ENCODE measurements around the gene ERLIN1.
"Not testable (repeated sequence)": the region's sequence is repeated elsewhere in the genome, so short reads cannot be mapped to it uniquely, and the experiment has no call there.

Gene ERLIN1

GRCh38 chr10:100133801-100134200, 52.0 kb downstream of the ERLIN1 start:
- no peak for DNase-seq (ENCODE audit: low read depth)

- DNase-seq (ENCODE audit: low read depth), result no peak
Observed at GRCh38 chr10:100132427-100132826, 53.4 kb downstream of the ERLIN1 start.

- DNase-seq (ENCODE audit: low read depth), result no peak
Observed at GRCh38 chr10:100131571-100131970, 54.3 kb downstream of the ERLIN1 start.

- no peak for DNase-seq (ENCODE audit: low read depth)
Observed at GRCh38 chr10:100130831-100131230, 55.0 kb downstream of the ERLIN1 start.

- DNase-seq (ENCODE audit: low read depth), result no peak
Observed at GRCh38 chr10:100129424-100129823, 56.4 kb downstream of the ERLIN1 start.

GRCh38 chr10:100128951-100129350, 56.9 kb downstream of the ERLIN1 start:
- DNase-seq (ENCODE audit: low read depth), result no peak

- not testable (repeated sequence) for DNase-seq (ENCODE audit: low read depth)
Observed at GRCh38 chr10:100125335-100125734, 60.5 kb downstream of the ERLIN1 start.

- no peak for DNase-seq (ENCODE audit: low read depth)
Observed at GRCh38 chr10:100124097-100124496, 61.7 kb downstream of the ERLIN1 start.

- DNase-seq (ENCODE audit: low read depth), result no peak
Observed at GRCh38 chr10:100122780-100123179, 63.0 kb downstream of the ERLIN1 start.

GRCh38 chr10:100120550-100120949, 65.3 kb downstream of the ERLIN1 start:
- no peak for DNase-seq (ENCODE audit: low read depth)

GRCh38 chr10:100119726-100120125, 66.1 kb downstream of the ERLIN1 start:
- DNase-seq (ENCODE audit: low read depth), result no peak

- DNase-seq (ENCODE audit: low read depth), result no peak
Observed at GRCh38 chr10:100114976-100115770, 70.7 kb downstream of the ERLIN1 start.

GRCh38 chr10:100114460-100114859, 71.4 kb downstream of the ERLIN1 start:
- no peak for DNase-seq (ENCODE audit: low read depth)

GRCh38 chr10:100109670-100110069, 76.2 kb downstream of the ERLIN1 start:
- no peak for DNase-seq (ENCODE audit: low read depth)

GRCh38 chr10:100106865-100107264, 79.0 kb downstream of the ERLIN1 start:
- no peak for DNase-seq (ENCODE audit: low read depth)

- no peak for DNase-seq (ENCODE audit: low read depth)
Observed at GRCh38 chr10:100104300-100104699, 81.5 kb downstream of the ERLIN1 start.

- no peak for DNase-seq (ENCODE audit: low read depth)
Observed at GRCh38 chr10:100103581-100103980, 82.2 kb downstream of the ERLIN1 start.

GRCh38 chr10:100101192-100102076, 84.4 kb downstream of the ERLIN1 start:
- no peak for DNase-seq (ENCODE audit: low read depth)

- DNase-seq (ENCODE audit: low read depth), result no peak
Observed at GRCh38 chr10:100100651-100101184, 85.1 kb downstream of the ERLIN1 start.

Measured in HS-5 (cell line).